ENCODE data around the gene LRRC63. TPM values are rescaled to one million over a fixed set of nuclear protein-coding genes. Genes with fewer than 3 reads are reported as not detected.

LRRC63 gene
- total and polyA plus RNA-seq, 9 of the 15 experiments (the other 6 are each of a cell fraction or from before 2014, with no cell fraction given): 0.07 to 0.41 (median 0.24) TPM; not detected in 1

- H3K79me2 ChIP-seq (ENCODE audit: control insufficient read depth, insufficient read depth, low read length): no peaks in the 10 kb centered on the region
- FAIRE-seq (peak; percentile 78), DNase-seq (ENCODE audit: extremely low read depth in 1 of 4, low spot score in 3 of 4) (peak; percentile 43 to 68 (median 50)), ATAC-seq (peak; percentile 91)
- ChIA-PET POLR2A (interaction anchor here (0.6 kb wide), 2 partner anchors 10 to 32 kb away, joined by 3 read pairs; no protein-coding TSS in a partner anchor), CTCF (ENCODE audit: low intra/inter-chr PET ratio) (interaction anchor here (0.7 to 1.4 kb wide), 2 partner anchors 271 to 810 kb away, joined by 3 to 4 read pairs; no protein-coding TSS in a partner anchor)
- no peaks in the 10 kb centered on the region for H3K9me1 ChIP-seq (ENCODE audit: control insufficient read depth, insufficient read depth, low read length)
- WGBS (ENCODE audit: insufficient coverage, low coverage, missing lambda C conversion rate): 23% methylated on average over 16 of the region's 17 CpGs
- H3K27ac ChIP-seq (ENCODE audit: extremely low read depth, low read depth, low read length): no peak overlapping the region
- no peaks in the 10 kb centered on the region; a peak in 1 of 5 replicates for H3K4me1 ChIP-seq (replicated peaks in 1 of 2; ENCODE audit: control insufficient read depth in 2 of 2, insufficient read depth in 2 of 2, low read length in 2 of 2)
- no peak overlapping the region for H3K9ac ChIP-seq (ENCODE audit: insufficient read depth in 1 of 2, low read depth in 2 of 2, low read length in 2 of 2)
- no peaks in the 10 kb centered on the region for H4K20me1 ChIP-seq (replicated peaks; ENCODE audit: control insufficient read depth, insufficient read depth, low read length)
- no peaks in the 10 kb centered on the region for H3K27me3 ChIP-seq (ENCODE audit: control insufficient read depth in 2 of 2, insufficient read depth in 2 of 2, low read length in 2 of 2)
- no TSS peak for BruUV-seq (replicated peaks)
- no peaks in the 10 kb centered on the region for H3K36me3 ChIP-seq (ENCODE audit: control insufficient read depth, insufficient read depth, low read length)
- H2AFZ ChIP-seq (ENCODE audit: low read depth, low read length): peak overlapping the region; percentile 81
- H3K4me3 ChIP-seq: no peak overlapping the region
- no peaks in the 10 kb centered on the region; the same call in 1 of the 2 replicates for H3K9me3 ChIP-seq (replicated peaks; ENCODE audit: control insufficient read depth, insufficient read depth, low read depth, low read length)
- H3K4me2 ChIP-seq (ENCODE audit: insufficient read depth, low read length): no peak overlapping the region
- intact Hi-C loops (cut with micrococcal nuclease): loop anchor here (2.0 to 10.0 kb wide), 4 partner anchors 33 to 697 kb away; no protein-coding TSS in a partner anchor
- in situ Hi-C loops (cut with MboI): loop anchor here (25.0 kb wide), 1 partner anchor 384 kb away; no protein-coding TSS in a partner anchor
- TF ChIP-seq RAD21 (CRISPR knock-in tag; conservative IDR thresholded peaks at IDR 0.05 in 1 of 2, IDR thresholded peaks at IDR 0.05 in 1 of 2) (peak; percentile 74 to 85), DEAF1 (CRISPR knock-in tag; IDR thresholded peaks at IDR 0.05) (peak; percentile 55), STAG1 (CRISPR knock-in tag; IDR thresholded peaks at IDR 0.05; ENCODE audit: borderline replicate concordance) (peak; percentile 55; the same call in 1 of the 2 replicates), KAT2B (IDR thresholded peaks at IDR 0.05; ENCODE audit: low read depth, low read length) (no peak), SMC3 (conservative IDR thresholded peaks at IDR 0.05; ENCODE audit: insufficient read depth, low read depth, low read length) (peak; percentile 75), PBX2 (CRISPR knock-in tag; IDR thresholded peaks at IDR 0.05; ENCODE audit: low read depth) (no peak), PBX2 (tag; conservative IDR thresholded peaks at IDR 0.05; ENCODE audit: low read depth) (peak; percentile 51), HBP1 (CRISPR knock-in tag; IDR thresholded peaks at IDR 0.05) (no peak)
Observed at GRCh38 chr13:46321494-46322225, 109.9 kb downstream of the LRRC63 start.

Data from K562 (cell line).